Measurements from ENCODE around the gene FGGY.
A peak's percentile ranks its signal among the peaks of the same experiment; 100 is the strongest.
"Not testable (repeated sequence)": the region's sequence is repeated elsewhere in the genome, so short reads cannot be mapped to it uniquely, and the experiment has no call there.

The FGGY gene, protein sequence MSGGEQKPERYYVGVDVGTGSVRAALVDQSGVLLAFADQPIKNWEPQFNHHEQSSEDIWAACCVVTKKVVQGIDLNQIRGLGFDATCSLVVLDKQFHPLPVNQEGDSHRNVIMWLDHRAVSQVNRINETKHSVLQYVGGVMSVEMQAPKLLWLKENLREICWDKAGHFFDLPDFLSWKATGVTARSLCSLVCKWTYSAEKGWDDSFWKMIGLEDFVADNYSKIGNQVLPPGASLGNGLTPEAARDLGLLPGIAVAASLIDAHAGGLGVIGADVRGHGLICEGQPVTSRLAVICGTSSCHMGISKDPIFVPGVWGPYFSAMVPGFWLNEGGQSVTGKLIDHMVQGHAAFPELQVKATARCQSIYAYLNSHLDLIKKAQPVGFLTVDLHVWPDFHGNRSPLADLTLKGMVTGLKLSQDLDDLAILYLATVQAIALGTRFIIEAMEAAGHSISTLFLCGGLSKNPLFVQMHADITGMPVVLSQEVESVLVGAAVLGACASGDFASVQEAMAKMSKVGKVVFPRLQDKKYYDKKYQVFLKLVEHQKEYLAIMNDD
- total RNA-seq, result 3.3 to 20.1 (median 14.5) reads per million in 4 experiments

DNA sequence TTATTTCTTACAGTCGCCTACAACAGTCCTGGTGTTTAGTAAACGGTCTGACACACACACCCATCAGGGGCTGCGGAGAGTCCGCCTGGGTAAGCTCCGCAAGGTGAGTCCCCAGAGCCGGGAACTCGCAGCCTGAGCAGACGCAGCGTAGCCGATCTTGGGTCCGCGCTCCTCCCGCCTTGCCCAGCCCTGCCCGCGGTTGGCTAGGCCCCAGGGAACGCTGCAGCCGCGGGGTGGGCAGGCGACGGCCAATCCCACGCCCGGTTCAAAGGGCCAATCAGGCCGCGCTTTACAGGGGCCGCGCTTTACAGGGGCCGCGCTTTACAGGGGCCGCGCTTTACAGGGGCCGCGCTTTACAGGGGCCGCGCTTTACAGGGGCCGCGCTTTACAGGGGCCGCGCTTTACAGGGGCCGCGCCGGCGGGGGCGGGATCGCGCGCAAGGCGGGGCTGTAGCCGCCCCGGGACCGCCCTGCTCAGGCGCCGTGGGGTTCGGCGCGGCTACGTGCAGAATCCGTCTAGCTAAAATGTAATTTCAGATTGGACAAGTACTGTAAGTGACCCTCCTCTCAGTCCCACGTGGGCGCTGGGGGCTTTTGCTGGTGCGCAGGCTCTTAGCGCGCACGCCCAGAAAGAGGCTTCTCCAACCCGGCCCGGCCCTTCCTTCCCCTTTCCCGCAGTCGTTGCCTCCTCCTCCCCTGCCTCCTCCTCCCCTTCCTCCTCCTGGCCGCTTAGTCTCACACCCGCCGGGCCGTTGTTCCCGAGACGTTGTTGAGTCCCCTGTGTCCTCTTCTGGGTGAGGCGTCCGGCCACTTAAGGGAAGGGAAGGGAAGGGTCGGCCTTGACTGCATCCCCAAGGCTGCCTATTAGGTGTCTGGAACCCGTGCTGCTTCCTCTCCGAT lies at the start of gene FGGY:
Gene FGGY, plus strand, starts transcription at position 737 of the 899 bp plus-strand sequence. CDS start 24,456 bp downstream, outside the sequence.
- DNase-seq, result peak; percentile 84

DNA sequence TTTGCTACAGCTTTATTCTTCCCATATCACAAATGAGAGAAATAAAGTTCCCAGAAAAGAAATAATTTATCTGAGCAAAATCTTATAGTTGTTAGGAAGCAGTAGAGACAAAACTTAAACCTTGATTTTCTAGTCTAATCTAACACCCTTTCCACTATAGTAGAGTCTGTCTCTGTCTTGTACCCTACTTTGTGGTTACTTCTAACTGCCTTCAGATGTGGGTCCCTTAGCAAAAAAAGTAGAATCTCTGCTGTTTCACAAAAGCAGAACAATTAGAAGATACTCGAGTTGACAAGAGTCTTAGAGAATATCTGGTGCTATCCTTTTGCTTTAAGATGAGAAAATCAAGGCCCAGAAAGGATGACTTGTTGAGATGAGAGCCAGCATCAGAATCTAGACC lies 48.1 kb upstream of the FGGY start:
- DNase-seq, result no peak

DNA sequence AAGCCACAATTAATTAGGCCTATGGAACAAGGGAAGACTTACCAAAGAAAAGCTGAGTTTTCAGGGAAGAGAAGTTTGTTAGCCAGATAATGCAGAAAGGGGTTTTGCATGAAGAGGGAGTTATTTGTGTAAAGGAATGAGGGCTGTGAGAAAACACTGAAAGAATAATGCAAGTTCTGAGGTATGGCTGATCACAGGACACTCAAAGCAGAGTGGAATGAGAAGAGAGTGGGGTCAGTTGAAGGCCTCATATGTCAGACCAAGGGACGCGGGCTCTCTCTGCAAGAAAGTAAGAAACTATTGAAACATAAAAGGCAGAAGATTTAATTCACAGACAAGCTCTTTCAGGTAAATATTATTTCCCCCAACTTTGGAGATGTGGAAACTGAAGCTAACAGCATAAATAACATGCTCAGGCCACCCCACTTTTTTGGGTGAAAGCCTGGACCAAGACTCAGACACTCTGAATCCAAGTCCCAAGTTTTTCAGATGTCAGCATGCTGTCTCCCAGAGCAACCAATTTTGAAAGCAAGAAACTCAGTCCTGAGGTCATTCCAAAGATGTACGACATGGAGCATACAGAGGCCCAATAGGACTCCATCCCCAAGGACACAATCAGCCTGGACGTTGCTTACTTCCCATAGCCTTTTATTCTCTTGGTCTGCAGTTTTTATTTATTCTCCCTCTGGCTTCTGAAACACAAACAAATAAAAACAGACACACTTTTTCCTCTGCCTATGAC lies 47.3 kb upstream of the FGGY start:
- DNase-seq, result no peak

DNA sequence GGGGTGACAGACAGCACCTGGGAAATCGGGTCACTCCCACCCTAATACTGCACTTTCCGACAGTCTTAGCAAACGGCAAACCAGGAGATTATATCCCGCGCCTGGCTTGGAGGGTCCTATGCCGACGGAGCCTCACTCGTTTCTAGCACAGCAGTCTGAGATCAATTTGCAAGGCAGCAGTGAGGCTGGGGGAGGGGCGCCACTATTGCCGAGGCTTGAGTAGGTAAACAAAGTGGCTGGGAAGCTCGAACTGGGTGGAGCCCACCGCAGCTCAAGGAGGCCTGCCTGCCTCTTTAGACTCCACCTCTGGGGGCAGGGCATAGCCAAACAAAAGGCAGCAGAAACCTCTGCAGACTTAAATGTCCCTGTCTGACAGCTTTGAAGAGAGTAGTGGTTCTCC lies 45.8 kb upstream of the FGGY start:
- DNase-seq, result not testable (repeated sequence)

DNA sequence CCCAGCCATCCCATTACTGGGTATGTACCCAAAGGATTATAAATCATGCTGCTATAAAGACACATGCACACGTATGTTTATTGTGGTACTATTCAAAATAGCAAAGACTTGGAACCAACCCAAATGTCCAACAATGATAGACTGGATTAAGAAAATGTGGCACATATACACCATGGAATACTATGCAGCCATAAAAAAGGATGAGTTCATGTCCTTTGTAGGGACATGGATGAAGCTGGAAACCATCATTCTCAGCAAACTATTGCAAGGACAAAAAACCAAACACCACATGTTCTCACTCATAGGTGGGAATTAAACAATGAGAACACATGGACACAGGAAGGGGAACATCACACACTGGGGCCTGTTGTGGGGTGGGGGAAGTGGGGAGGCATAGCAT lies 40.5 kb upstream of the FGGY start:
- not testable (repeated sequence) for DNase-seq

DNA sequence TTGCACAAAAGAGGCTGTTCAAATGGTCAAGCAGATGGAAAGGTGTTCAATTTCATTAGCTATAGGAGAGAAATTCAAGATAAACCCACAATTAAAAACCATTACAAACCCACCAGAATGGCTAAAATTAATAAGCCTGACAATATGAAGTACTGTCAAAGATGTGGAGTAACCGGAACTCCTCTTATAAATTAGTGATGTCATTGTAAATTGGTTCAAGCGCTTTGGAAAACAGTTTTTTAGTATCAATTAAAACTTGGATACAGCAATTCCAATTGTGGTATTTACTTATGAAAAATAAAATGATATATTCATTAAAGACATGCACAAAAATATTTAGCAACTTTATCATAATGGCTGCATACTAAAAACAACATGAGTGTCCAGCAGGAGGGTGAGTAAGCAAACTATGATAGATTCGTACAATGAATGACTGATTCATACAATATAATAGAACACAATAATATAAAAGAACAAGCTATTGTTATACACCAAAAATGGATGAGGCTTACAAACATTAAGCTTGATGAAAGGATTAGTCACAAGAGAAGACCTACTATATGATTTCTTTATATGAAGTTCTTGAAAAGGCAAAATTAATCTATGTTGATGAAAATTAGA lies 38.4 kb upstream of the FGGY start:
- no peak for DNase-seq

DNA sequence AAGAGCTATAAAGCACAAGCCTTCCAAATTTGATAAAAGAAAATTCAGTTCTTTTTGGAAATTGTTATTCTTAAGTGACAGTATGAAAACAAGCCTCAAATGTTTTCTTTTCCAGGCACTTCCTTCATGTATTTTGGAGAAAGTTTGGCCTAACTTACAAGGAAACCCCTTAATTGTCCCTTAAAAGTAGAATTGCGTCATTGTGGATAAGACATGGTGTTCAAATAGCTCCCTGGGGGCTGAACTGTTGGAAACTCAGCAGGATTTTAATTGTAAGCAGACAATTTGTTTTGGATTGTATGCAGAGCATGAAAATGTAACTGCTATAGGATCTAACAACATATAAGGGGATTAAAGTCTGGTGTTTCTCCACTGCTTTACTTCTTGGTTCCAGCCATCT lies 35.4 kb upstream of the FGGY start:
- DNase-seq, result no peak

DNA sequence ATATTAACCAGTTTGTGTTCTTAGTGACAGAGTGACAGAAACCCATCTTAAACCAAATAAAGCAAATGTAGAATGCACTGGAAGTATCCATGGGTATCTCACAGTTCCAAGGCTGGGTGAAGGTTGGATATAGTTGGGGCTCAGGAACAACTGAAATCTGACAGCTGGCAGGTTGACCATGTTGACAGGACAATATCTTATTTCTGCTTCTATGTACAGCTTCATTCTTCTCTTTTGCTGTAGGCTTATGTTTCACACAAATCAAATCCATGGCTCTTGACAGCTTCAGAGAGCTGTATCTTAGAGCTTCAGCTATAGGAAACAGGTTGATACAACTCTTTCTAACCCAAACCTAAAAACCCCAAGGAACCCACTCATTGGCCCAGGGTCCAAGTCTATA lies 34.3 kb upstream of the FGGY start:
- DNase-seq, result no peak

DNA sequence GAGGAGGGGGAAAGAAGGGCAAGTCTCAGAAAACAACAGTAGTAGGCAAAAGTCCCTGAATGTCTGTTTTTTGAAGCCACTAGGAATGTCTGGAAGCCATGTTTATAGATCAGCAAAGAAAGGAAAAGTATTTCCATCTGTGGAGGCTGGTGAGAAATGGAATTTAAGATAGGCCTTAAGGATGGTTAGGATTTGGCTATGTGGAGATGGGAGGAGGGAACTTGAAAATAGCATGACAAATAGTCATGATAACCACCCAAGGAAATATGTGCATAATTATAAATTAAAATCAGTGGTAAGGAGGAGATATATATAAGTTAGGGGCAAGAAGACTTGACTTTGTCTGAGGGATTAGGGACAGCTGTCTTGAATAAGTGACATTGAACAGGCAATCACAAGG lies 33.8 kb upstream of the FGGY start:
- no peak for DNase-seq

DNA sequence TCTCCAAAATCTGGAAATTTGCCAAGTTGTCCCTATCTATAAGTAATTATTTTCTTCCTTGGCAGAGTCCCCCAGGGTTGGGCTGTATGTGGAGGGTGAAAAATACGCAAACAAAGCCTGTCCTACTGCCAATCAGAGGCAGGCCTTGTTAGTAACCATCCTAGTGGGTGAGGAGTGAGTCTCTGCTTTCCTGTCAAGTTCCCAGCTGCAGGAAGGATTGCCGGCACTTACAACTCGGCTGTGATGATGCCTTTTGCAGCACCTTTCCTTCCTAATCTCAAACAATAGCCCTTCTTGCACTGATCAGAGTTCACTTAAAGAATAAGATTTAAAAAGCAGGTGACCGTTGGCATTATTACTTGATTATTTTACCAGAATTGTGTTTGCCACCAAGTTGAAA lies 31.3 kb upstream of the FGGY start:
- no peak for DNase-seq

DNA sequence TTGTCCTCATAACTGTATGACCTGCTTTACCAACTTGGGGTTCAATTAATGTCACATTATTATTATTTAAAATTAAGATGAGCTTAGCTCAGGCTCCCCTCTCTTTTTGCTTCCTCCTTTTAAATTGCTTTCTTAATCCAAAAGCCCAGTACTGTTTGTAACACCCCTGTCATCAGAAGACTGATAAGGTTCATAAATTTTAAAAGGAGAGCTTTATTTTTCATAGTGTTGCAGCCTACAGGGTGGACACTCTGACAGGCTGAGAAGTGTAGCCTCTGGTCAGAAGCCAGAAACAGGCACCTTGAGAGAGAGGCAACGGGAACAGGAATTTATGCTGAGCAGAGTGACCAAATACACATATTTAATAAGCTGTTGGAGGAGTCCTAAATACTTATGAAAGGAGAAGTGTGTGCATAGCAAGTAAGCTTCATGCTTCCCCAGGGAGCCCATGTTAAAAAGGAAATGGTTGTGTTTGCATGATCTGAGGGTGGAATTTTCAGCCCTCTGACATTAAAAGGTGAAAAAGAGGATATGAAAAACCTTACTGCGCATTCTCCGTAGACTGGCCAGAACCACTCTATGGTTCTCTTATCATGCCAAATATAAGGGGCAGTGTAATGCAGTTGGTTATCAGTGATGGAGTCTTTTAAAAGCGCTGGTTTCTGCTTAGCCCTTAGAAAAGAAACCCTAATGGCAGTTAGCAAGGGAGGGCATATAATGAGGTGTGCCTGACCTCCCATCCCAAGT lies 30.5 kb upstream of the FGGY start:
- no peak for DNase-seq

DNA sequence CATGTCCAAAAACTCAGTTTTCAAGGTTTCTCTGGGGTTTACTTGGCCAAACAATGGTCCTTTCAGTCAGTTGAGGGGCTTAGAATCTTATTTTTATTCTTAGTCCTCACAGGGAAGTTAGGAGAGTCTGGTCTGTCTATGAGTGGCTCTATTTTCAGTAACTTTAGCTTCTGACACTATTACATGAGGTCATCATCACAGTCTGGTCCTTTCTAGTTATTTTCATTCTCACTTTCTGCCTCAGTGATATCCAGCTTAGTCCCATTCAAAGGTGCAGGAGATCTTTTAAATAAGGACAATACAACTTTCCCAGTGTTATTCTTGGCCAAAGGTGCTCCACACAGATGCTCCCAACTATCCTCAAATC lies 30.0 kb upstream of the FGGY start:
- no peak for DNase-seq

DNA sequence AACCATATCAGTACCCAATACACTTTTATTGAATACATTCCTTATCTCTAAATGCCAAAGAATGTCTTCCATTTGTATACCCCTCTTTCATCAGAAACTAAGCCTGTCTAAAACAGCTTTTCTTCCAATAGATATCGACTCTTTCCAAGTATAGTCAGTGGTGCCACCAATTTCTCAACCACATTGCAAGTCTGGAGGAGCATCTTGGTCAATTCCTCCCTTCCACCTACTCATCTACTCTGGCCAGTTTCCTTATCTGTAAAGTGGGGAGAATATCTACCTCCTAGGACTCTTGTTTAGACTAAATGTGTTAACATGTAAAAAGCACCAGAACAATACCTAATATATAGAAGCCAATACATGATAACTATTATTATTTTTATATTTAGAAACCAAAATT lies 28.5 kb upstream of the FGGY start:
- no peak for DNase-seq

DNA sequence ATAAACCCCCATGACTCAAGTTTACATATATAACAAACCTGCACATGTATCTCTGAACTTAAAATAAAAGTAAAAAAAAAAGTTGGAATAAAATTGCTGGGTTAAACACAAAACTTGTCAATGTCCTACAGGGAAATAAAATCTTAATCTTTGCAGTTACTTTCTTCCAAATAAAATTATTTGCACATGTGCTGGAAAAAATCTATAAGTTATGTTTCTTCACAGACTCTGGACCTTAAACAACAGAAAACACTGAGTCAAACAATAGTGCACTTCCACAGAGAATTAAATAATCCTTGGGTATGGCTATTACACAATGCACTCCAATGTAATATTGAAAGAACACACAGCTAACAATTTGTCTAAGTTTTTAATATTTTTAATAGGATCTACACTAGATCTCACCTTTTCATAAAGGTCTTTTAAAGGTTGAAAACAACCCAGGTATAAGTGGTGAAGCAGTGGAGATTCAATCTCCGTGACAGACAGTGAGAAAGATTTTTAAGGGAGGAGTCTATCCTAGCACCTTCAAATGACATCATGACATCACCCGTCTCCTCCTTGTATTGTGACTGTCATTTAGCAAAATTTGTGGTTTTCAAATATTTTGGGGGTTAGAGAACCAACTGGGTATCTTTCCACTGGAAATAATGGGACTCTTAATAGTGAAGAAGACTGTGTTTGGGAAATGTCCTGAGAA lies 25.2 kb upstream of the FGGY start:
- no peak for DNase-seq

DNA sequence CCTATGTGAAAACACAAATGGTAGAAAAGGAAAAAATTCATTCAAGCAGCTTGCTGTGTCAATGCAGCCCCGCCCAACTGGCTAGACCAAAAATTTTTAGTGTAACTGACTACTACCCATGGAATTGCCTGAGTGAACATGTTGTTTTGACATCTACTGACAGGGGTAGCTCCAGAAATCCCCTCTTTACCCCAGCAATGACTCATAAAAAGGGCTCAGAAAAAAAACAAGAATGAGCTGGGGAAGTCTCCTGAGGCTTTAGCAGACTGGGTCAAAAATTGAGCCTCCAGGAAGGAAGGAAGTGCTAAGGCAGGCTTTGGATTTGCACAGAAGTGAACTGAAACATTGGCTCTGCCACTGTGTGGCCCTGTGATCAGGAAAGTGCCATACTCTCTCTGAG lies 24.4 kb upstream of the FGGY start:
- no peak for DNase-seq

DNA sequence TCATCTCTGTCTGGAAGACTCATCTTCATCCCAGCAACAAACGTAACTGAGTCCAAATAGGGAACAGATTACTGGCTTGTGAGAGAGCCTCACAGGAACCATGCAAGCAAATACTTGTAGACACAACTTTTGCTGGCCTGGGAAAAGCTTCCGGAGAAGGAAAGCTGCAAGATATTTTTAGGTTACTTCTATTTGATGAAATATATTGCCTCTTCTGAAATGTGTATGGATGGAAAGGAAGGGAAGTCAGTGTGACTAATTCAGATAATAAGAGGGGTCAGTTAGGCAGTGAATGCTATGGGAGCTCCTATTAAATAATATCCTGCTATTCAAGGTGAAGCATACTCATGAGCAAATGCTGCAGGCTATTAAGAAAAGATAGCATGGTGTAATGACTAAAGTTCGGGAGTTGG lies 20.4 kb upstream of the FGGY start:
- no peak for DNase-seq

DNA sequence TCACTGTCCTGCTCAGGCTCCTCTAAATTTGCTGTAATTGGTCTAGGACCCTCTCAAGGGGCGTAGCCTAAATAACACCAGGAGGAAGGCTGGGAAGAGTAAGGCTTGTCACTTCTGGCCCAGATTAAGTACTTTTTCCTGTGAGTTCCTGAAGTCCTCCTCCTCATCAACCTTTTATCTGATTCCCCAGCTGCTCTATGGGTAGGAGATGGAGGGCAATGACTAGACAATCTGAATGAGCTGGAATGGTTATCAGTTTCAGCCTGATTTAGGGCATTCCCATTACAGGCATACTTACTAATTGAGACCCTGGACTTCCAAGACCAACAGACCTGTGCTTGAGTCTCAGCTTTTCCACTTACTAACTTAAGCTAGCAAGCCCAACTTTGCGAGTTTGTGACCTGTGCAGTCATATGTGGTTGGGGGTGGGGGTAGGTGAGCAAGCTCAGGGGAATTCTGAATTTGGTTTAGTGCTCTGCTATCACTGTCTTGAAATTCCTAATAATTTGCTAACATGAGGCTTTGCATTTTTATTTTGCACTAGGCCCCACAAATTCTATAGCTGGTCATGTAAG lies 18.0 kb upstream of the FGGY start:
- no peak for DNase-seq

DNA sequence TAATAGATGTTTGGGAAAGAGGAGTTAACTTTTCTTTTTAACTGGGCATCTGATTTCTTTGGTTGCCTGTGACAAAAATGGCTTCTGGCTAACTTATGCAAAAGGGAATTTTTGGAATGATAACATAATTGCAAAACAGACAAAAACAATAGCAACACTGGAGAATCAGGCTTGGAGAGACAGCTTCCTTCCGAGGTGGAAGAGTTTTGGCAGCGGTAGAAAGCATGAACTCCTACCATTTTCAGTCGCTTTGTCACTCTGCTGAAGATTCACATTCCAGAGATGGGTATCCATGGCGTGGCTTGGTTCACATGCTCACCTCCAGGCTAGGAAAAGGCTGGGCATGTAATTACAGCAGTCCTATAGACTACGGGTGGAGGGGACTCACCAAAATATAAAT lies 17.2 kb upstream of the FGGY start:
- DNase-seq, result no peak

DNA sequence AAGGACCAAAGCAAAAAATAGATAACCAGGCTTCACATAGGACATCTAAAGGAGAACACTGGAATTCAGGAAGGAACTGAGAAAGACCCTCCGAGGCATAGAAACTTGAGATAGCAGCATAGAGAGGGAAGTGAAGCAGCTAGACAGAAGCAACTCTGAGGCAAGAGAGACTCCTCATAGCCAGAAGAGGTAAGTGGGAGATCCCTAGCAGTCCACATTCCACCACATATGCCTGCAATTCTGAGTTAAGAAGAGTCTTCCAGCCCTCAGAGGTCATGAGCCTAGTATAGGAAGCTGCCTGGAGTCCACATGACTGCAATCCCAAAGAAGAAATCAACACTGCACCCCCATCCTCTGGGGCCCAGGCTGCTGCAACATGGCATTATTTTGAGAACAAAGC lies 13.9 kb upstream of the FGGY start:
- no peak for DNase-seq

DNA sequence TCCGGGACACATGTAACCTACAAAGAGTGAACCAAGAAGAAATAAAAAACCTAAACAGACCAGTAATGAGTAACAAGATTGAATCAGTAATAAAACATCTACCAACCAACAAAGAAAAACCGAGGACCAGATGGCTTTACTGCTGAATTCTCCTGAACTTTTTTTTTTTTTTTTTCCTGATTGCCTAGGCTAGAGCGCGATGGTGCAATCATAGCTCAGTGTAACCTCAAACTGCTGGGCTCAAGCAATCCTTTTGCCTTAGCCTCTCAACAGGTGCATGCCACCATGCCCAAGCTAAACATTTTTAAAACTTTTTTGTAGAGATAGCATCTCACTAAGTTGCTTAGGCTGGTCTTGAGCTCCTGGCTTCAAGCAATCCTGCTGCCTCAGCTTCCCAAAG lies 11.2 kb upstream of the FGGY start:
- no peak for DNase-seq

DNA sequence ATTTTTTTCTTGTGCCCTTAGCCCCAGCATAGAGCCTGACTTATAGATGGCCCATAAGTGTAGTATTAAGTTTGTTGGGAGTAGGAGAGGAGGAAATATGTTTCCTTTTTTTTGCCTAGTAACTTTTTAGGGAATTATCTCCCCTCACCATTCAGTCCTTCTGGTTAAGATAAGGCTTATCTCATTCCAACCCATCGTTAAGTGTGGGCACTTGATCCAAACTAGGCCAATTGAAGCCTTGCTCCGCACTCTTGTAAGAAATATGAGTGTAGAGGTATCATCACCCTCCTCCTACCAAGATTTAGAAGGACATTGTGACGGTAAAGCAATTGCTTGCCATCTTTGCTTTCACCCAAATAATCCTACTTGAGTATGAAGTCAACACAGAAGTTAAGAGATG lies 8.8 kb upstream of the FGGY start:
- DNase-seq, result no peak

Data from effector CD8-positive, alpha-beta T cell (primary cell).